ENCODE results near the gene IL12RB2.

The IL12RB2 gene

DNA sequence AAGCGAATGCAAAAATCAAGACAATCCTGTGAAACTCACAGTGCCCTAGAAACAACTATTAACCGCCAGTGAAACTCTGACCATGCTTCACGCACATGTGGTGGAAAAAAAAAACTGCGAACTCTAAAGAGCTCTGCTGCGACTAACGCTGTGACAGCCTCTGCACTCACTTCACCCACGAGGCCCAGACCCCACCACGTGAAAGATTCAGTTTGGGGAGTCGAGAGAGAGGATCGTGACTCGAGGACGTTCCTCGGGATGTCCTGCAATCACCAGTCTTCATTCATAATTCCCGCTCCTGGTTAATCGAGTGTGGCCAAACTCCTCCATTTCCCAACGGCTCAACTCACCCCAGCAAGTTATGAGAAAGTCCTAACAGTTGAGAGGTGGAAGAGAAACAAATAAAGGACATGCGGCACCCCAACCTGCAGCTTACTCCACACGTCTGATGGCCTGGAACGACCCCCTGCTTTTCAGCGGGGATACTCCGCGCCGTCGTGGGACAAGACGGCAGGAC lies 121.4 kb downstream of the IL12RB2 start:
- ChIA-PET CTCF (interaction anchor here (0.6 to 2.8 kb wide), 6 partner anchors 11 to 925 kb away, joined by 3 to 11 read pairs (median 4); no protein-coding TSS in a partner anchor), POLR2A (interaction anchor here (0.7 to 2.5 kb wide), 6 partner anchors 9 to 275 kb away, joined by 3 to 9 read pairs (median 4); no protein-coding TSS in a partner anchor)
- Histone ChIP-seq H3K36me3 (ENCODE audit: control insufficient read depth in 2 of 2, insufficient read depth in 1 of 2, low read length in 2 of 2) (peaks cover 20 to 51% of the 10 kb centered on the region in 2 experiments), H3K9me3 (ENCODE audit: control insufficient read depth, insufficient read depth, low read depth, low read length) (no peaks in the 10 kb centered on the region), H3K27ac (ENCODE audit: extremely low read depth, low read depth, low read length) (peak overlapping the region; percentile 96), H3K4me1 (ENCODE audit: control insufficient read depth, insufficient read depth, low read length) (peaks cover 4% of the 10 kb centered on the region), H3K4me3 (ENCODE audit: low read depth, low read length) (peak overlapping the region; percentile 98)
- TF ChIP-seq, protein P1, sequence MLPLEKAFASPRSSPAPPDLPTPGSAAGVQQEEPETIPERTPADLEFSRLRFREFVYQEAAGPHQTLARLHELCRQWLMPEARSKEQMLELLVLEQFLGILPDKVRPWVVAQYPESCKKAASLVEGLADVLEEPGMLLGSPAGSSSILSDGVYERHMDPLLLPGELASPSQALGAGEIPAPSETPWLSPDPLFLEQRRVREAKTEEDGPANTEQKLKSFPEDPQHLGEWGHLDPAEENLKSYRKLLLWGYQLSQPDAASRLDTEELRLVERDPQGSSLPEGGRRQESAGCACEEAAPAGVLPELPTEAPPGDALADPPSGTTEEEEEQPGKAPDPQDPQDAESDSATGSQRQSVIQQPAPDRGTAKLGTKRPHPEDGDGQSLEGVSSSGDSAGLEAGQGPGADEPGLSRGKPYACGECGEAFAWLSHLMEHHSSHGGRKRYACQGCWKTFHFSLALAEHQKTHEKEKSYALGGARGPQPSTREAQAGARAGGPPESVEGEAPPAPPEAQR (tag by site-specific recombination; IDR thresholded peaks at IDR 0.05), result no peak
- 0 out of 2 replicates have a peak, but pooled peaks have one; percentile 23 for TF ChIP-seq ZBTB17 (tag by site-specific recombination; IDR thresholded peaks at IDR 0.05)
- TF ChIP-seq, protein P2, sequence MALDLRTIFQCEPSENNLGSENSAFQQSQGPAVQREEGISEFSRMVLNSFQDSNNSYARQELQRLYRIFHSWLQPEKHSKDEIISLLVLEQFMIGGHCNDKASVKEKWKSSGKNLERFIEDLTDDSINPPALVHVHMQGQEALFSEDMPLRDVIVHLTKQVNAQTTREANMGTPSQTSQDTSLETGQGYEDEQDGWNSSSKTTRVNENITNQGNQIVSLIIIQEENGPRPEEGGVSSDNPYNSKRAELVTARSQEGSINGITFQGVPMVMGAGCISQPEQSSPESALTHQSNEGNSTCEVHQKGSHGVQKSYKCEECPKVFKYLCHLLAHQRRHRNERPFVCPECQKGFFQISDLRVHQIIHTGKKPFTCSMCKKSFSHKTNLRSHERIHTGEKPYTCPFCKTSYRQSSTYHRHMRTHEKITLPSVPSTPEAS (tag by site-specific recombination; IDR thresholded peaks at IDR 0.05), result no peak
- TF ChIP-seq, protein P3, sequence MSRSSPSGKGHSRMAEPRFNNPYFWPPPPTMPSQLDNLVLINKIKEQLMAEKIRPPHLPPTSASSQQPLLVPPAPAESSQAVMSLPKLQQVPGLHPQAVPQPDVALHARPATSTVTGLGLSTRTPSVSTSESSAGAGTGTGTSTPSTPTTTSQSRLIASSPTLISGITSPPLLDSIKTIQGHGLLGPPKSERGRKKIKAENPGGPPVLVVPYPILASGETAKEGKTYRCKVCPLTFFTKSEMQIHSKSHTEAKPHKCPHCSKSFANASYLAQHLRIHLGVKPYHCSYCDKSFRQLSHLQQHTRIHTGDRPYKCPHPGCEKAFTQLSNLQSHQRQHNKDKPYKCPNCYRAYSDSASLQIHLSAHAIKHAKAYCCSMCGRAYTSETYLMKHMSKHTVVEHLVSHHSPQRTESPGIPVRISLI (tag by site-specific recombination; IDR thresholded peaks at IDR 0.05), result peak; percentile 60; the same call in 1 of the 2 replicates

DNA sequence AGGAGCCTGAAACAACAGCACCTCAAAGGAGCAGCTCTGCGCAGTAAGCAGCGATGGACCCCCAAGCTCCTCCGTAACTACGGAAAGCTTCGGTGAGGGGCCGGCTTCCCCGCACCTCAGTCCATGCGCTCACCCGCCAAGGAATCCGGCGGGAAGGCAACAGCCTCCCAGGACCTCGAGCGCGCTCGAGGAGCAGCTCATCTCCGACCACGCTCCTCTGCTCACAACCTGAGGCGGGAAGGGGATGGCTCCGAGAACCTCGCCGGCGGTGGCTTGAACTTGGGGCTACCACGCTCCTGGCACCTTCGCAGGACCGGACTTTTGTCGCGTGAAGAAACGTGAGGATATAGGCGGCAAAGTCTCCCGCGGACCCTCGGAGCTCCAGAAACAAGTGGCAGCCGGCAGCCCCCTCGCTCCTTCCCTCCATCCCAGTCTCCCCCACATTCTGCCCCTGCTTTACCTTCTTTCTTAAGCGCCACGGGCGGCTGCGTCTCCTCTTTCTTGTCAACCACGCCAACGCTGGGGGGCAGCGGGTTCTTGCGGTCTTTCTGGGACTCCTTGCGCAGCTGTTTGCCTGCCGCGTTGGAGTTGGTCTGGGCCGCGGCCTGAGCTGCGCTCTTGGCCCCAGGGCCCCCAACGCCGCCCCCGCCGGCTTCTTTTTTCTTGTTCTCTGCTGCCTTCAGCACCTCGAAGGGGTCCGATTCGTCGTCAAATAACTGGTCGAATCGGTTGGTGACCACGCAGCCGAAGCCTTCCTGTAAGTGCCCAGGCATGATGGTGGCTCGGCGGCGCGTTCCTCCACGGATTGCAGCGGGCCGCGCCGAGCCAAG lies 122.1 kb downstream of the IL12RB2 start:
- Histone ChIP-seq H3K27ac (ENCODE audit: extremely low read depth, low read depth, low read length) (peak overlapping the region; percentile 96), H3K4me3 (ENCODE audit: low read depth, low read length) (peak overlapping the region; percentile 98), H3K36me3 (ENCODE audit: control insufficient read depth in 2 of 2, insufficient read depth in 1 of 2, low read length in 2 of 2) (peaks cover 14 to 44% of the 10 kb centered on the region in 2 experiments), H3K9me3 (ENCODE audit: control insufficient read depth, insufficient read depth, low read depth, low read length) (no peaks in the 10 kb centered on the region), H3K4me1 (ENCODE audit: control insufficient read depth, insufficient read depth, low read length) (peaks cover 9% of the 10 kb centered on the region)
- CTCF ChIA-PET, result interaction anchor here (0.6 to 2.8 kb wide), 3 partner anchors 70 to 86 kb away, joined by 3 to 11 read pairs (median 4); no protein-coding TSS in a partner anchor
- POLR2A ChIA-PET, result interaction anchor here (0.7 to 2.5 kb wide), 13 partner anchors 9 to 275 kb away, joined by 3 to 11 read pairs (median 4); no protein-coding TSS in a partner anchor
- TF ChIP-seq SCRT1 (tag by site-specific recombination; IDR thresholded peaks at IDR 0.05; ENCODE audit: borderline replicate concordance) (no peak), ZNF138 (tag by site-specific recombination; IDR thresholded peaks at IDR 0.05; ENCODE audit: borderline replicate concordance) (no peak), ZNF792 (tag by site-specific recombination; IDR thresholded peaks at IDR 0.05) (no peak), ZNF548 (tag by site-specific recombination; IDR thresholded peaks at IDR 0.05) (no peak), ZNF600 (tag by site-specific recombination; IDR thresholded peaks at IDR 0.05) (no peak), ZBTB48 (tag by site-specific recombination; IDR thresholded peaks at IDR 0.05) (no peak), ZNF112 (tag by site-specific recombination; IDR thresholded peaks at IDR 0.05) (no peak), ZNF2 (tag by site-specific recombination; IDR thresholded peaks at IDR 0.05) (peak; percentile 22), ZNF473 (tag by site-specific recombination; IDR thresholded peaks at IDR 0.05) (no peak), ZNF121 (tag by site-specific recombination; IDR thresholded peaks at IDR 0.05) (no peak), ZNF529 (tag by site-specific recombination; IDR thresholded peaks at IDR 0.05; ENCODE audit: insufficient replicate concordance) (no peak), ZSCAN30 (tag by site-specific recombination; IDR thresholded peaks at IDR 0.05) (peak; percentile 79), ZNF501 (tag by site-specific recombination; IDR thresholded peaks at IDR 0.05) (peak; percentile 72), ZNF571 (tag by site-specific recombination; IDR thresholded peaks at IDR 0.05) (no peak), GLI4 (tag by site-specific recombination; IDR thresholded peaks at IDR 0.05) (0 out of 2 replicates have a peak, but pooled peaks have one; percentile 61), ZNF266 (tag by site-specific recombination; IDR thresholded peaks at IDR 0.05; ENCODE audit: low read depth) (no peak)
- TF ChIP-seq, protein P4, sequence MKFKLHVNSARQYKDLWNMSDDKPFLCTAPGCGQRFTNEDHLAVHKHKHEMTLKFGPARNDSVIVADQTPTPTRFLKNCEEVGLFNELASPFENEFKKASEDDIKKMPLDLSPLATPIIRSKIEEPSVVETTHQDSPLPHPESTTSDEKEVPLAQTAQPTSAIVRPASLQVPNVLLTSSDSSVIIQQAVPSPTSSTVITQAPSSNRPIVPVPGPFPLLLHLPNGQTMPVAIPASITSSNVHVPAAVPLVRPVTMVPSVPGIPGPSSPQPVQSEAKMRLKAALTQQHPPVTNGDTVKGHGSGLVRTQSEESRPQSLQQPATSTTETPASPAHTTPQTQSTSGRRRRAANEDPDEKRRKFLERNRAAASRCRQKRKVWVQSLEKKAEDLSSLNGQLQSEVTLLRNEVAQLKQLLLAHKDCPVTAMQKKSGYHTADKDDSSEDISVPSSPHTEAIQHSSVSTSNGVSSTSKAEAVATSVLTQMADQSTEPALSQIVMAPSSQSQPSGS (tag by site-specific recombination; IDR thresholded peaks at IDR 0.05; ENCODE audit: low read depth), result no peak
- TF ChIP-seq, protein P5, sequence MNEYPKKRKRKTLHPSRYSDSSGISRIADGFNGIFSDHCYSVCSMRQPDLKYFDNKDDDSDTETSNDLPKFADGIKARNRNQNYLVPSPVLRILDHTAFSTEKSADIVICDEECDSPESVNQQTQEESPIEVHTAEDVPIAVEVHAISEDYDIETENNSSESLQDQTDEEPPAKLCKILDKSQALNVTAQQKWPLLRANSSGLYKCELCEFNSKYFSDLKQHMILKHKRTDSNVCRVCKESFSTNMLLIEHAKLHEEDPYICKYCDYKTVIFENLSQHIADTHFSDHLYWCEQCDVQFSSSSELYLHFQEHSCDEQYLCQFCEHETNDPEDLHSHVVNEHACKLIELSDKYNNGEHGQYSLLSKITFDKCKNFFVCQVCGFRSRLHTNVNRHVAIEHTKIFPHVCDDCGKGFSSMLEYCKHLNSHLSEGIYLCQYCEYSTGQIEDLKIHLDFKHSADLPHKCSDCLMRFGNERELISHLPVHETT (tag by site-specific recombination; IDR thresholded peaks at IDR 0.05), result peak; percentile 20; the same call in 1 of the 2 replicates
- TF ChIP-seq, protein P6, sequence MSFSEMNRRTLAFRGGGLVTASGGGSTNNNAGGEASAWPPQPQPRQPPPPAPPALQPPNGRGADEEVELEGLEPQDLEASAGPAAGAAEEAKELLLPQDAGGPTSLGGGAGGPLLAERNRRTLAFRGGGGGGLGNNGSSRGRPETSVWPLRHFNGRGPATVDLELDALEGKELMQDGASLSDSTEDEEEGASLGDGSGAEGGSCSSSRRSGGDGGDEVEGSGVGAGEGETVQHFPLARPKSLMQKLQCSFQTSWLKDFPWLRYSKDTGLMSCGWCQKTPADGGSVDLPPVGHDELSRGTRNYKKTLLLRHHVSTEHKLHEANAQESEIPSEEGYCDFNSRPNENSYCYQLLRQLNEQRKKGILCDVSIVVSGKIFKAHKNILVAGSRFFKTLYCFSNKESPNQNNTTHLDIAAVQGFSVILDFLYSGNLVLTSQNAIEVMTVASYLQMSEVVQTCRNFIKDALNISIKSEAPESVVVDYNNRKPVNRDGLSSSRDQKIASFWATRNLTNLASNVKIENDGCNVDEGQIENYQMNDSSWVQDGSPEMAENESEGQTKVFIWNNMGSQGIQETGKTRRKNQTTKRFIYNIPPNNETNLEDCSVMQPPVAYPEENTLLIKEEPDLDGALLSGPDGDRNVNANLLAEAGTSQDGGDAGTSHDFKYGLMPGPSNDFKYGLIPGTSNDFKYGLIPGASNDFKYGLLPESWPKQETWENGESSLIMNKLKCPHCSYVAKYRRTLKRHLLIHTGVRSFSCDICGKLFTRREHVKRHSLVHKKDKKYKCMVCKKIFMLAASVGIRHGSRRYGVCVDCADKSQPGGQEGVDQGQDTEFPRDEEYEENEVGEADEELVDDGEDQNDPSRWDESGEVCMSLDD (tag by site-specific recombination; IDR thresholded peaks at IDR 0.05), result no peak

All from HEK293 (cell line).